Keratinocyte (primary cell): ENCODE data around the gene TNFAIP8L3.

Source experiments
- CTCF ChIP-seq, 3 experiments: IDR thresholded peaks in 1 of 3; conservative IDR thresholded peaks in 1 of 3; optimal IDR thresholded peaks in 1 of 3; 2 replicates in 2 of 3; 3 replicates in 1 of 3; pipeline versions ENCODE3 to v1.5.1; 2011; ENCODE audit warnings: low read length in 3 of 3, mild to moderate bottlenecking in 3 of 3, moderate library complexity in 2 of 3, control low read depth in 1 of 3, inconsistent platforms in 1 of 3; ENCODE audit not compliant: insufficient read depth in 2 of 3; ENCODE audit errors: extremely low read depth in 1 of 3
- EZH2 ChIP-seq: IDR thresholded peaks from one replicate; pipeline ENCODE4 v1.6.1; 2012; ENCODE audit warnings: inconsistent platforms, mild to moderate bottlenecking, low read length, moderate library complexity

GRCh38 chr15:51038162-51038973, 56.3 kb downstream of the TNFAIP8L3 start:
- no peak for TF ChIP-seq CTCF (optimal IDR thresholded peaks at IDR 0.05 in 1 of 3, IDR thresholded peaks at IDR 0.05 in 1 of 3, conservative IDR thresholded peaks at IDR 0.05 in 1 of 3; ENCODE audit: extremely low read depth in 1 of 3, insufficient read depth in 2 of 3, low read length in 3 of 3)
- no peak for TF ChIP-seq EZH2
